CD8-positive, alpha-beta memory T cell (primary cell): Measurements from ENCODE around the gene SDF4. TPM values are rescaled to one million over a fixed set of nuclear protein-coding genes. Genes with fewer than 3 reads are reported as not detected.
A peak's percentile ranks its signal among the peaks of the same experiment; 100 is the strongest.

ENCODE experiments used
- CTCF ChIA-PET: fragments of 350-600 bp; sonication (Branson Sonifier 250); formaldehyde crosslinking; loops from one replicate; lab custom pipeline; 2021; ENCODE audit warnings: antibody characterized with exemption; lab: Charles Lee
- POLR2A ChIA-PET: fragments of 350-600 bp; sonication (Branson Sonifier 250); formaldehyde crosslinking; loops from one replicate; lab custom pipeline; 2021; ENCODE audit warnings: antibody characterized with exemption; lab: Charles Lee
- DNase-seq, 5 donors: peaks; one replicate each; pipeline versions ENCODE4 v3.0.0 to v3.0.0-alpha.2; 2020 to 2022; ENCODE audit warnings: mixed read lengths in 1 of 5
- H3K27ac ChIP-seq: one replicate; pipeline ENCODE4 v1.7.0; 2013; ENCODE audit warnings: low read depth, mild to moderate bottlenecking, low read length, moderate library complexity
- H3K27me3 ChIP-seq: 2 replicates; pipeline ENCODE4 v1.7.0; 2013; ENCODE audit warnings: low read length, mild to moderate bottlenecking; ENCODE audit not compliant: insufficient read depth, poor library complexity, severe bottlenecking
- H3K36me3 ChIP-seq: 2 replicates; pipeline ENCODE4 v1.7.0; 2013; ENCODE audit warnings: mild to moderate bottlenecking, low read length, moderate library complexity; ENCODE audit not compliant: insufficient read depth
- H3K4me1 ChIP-seq: 2 replicates; pipeline ENCODE4 v1.7.0; 2013; ENCODE audit warnings: mild to moderate bottlenecking, low read length, moderate library complexity; ENCODE audit not compliant: insufficient read depth
- H3K4me3 ChIP-seq: 2 replicates; pipeline ENCODE4 v1.7.0; 2013; ENCODE audit warnings: mild to moderate bottlenecking, low read length
- H3K9me3 ChIP-seq: 2 replicates; pipeline ENCODE4 v1.7.0; 2013; ENCODE audit warnings: mild to moderate bottlenecking, low read length
- H3K27ac Mint-ChIP-seq, 8 donors: one replicate each; pipeline ENCODE4 v1.8.0; 2020 to 2021; ENCODE audit warnings: mixed read lengths in 8 of 8, mild to moderate bottlenecking in 6 of 8, inconsistent platforms in 3 of 8, moderate library complexity in 3 of 8
- H3K27me3 Mint-ChIP-seq, 2 donors: one replicate each; pipeline ENCODE4 v1.8.0; 2020 to 2021; ENCODE audit warnings: mixed read lengths in 2 of 2, mild to moderate bottlenecking in 1 of 2, moderate library complexity in 1 of 2
- H3K36me3 Mint-ChIP-seq, 3 donors: one replicate each; pipeline ENCODE4 v1.8.0; 2020 to 2021; ENCODE audit warnings: mixed read lengths in 3 of 3, inconsistent platforms in 1 of 3, mild to moderate bottlenecking in 1 of 3
- H3K4me1 Mint-ChIP-seq, 3 donors: one replicate each; pipeline ENCODE4 v1.8.0; 2020 to 2021; ENCODE audit warnings: mixed read lengths in 3 of 3, inconsistent platforms in 1 of 3, mild to moderate bottlenecking in 1 of 3
- H3K4me3 Mint-ChIP-seq, 7 donors: one replicate each; pipeline ENCODE4 v1.8.0; 2020 to 2021; ENCODE audit warnings: mixed read lengths in 7 of 7, mild to moderate bottlenecking in 6 of 7, moderate library complexity in 4 of 7, inconsistent platforms in 2 of 7
- H3K9me3 Mint-ChIP-seq, 5 donors: one replicate each; pipeline ENCODE4 v1.8.0; 2020 to 2022; ENCODE audit warnings: mixed read lengths in 5 of 5, mild to moderate bottlenecking in 3 of 5, moderate library complexity in 2 of 5, inconsistent platforms in 1 of 5
- polyA plus RNA-seq: library from polyadenylated mRNA; unstranded; fragments of 300-500 nt; fragmentation: Illumina TruSeq; gene quantifications from one replicate; pipeline ENCODE4 v1.2.3, GENCODE V29; 2021
- total RNA-seq, 2 experiments: library from RNA; stranded (reverse); gene quantifications; one replicate each; pipeline ENCODE4 v1.2.3, GENCODE V29; 2021

The SDF4 gene
- total and polyA plus RNA-seq, 3 experiments from 2014 or later: 108 to 169 (median 158) TPM

DNA sequence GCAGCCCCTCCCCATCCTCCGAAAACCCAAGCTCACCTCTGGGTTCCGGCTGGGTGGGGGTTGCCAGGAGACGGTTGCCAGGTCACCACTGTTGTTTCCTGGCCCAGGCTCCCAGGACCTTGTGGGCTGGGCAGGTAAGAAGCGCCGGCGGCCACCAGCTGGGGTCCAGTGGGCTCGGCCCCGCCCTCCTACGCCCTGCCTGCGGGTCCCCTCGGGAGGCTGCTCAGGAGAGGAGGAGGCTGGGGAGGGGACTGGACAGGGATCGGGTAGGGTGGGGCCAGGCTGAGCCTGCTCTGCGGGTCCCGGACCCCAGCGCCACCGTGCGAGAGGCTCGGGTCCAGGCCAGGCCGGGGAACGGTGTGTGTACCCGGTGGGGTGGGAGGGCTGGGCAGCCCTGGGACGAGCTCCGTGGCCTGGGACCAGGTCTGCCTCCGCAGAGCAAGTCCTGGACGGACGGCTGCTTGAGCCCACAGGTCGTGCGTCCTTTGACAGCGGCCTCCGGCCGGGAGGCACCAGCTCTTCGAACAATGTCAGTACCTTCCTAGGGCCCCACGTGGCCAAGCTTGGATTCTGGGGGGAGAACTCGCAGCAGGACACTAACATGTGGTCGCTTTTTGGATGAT is 57.9 kb downstream of the SDF4 start, which contains the start of gene TTLL10:
TSS of gene TTLL10 (plus strand) at position 88 of the 623 bp plus-strand sequence. CDS start 5,336 bp downstream, outside the sequence.
- Histone ChIP-seq H3K27ac (no peak within 1 kb of the TSS), H3K4me1 (peaks cover 15% of the 10 kb centered on the region), H3K4me3 (no peak within 1 kb of the TSS), H3K9me3 (no peaks in the 10 kb centered on the region), H3K27me3 (no peaks in the 10 kb centered on the region), H3K36me3 (no peaks in the 10 kb centered on the region)
- Mint-ChIP-seq H3K27me3 (peaks cover 11 to 14% of the 10 kb centered on the region in 2 donors), H3K36me3 (no peaks in the 10 kb centered on the region), H3K27ac (peak within 1 kb of the TSS in 1 of 8 donors; percentile 77), H3K4me1 (peaks cover 4 to 24% (median 9%) of the 10 kb centered on the region in 3 donors), H3K4me3 (peak within 1 kb of the TSS in 5 of 7 donors; percentile 8 to 54 (median 41)), H3K9me3 (no peaks in the 10 kb centered on the region)
- POLR2A ChIA-PET: interaction anchor here (0.5 to 0.9 kb wide), 2 partner anchors 16 to 383 kb away, joined by 3 to 4 read pairs; no protein-coding TSS in a partner anchor
- peak in 3 of 5 donors; percentile 46 to 85 (median 59) for DNase-seq
- CTCF ChIA-PET: no interaction called here

DNA sequence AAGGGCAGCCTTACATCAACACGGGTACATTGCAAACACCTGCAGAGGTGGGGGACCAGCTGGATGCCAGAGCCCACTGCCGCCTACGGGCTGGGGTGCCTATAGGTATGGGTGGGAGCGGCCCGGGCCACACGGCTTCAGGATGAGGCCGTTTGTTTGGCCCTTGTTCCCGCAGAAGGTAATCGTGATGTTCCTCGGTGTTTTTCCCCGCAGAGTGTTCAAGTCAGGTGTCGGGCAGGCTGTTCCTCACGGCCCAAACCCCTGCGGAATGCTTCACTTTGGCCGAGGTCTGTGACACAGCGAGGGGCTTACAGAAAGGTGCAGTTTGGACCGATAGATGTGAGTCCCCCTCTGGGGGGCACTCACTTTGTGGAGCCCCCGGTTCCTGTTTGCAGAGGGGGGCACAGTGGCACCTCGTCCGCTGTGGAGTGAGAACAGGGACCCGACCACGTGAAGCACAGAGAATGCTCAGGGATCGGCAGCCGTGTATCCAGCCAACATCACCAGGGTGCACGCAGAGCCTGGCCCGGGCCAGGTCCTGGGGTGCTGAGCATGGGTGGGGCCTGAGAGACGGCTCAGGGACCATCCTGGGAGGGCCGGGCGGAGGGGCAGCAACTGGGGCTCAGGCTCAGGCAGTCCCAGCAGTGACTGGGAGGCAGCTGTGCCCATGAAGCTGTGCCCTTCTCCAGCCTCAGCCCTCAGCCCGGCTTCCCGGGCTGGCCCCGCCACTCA is 58.6 kb downstream of the SDF4 start:
- Histone ChIP-seq H3K36me3 (no peaks in the 10 kb centered on the region), H3K9me3 (no peaks in the 10 kb centered on the region), H3K27me3 (no peaks in the 10 kb centered on the region), H3K27ac (no peak overlapping the region), H3K4me1 (peaks cover 15% of the 10 kb centered on the region), H3K4me3 (no peak overlapping the region)
- Mint-ChIP-seq H3K4me3 (peak overlapping the region in 3 of 7 donors; percentile 27 to 54 (median 41)), H3K27ac (peak overlapping the region in 1 of 8 donors; percentile 19), H3K9me3 (no peaks in the 10 kb centered on the region), H3K27me3 (peaks cover 11 to 14% of the 10 kb centered on the region in 2 donors), H3K36me3 (no peaks in the 10 kb centered on the region), H3K4me1 (peaks cover 4 to 24% (median 9%) of the 10 kb centered on the region in 3 donors)
- no peak for DNase-seq
- CTCF ChIA-PET: no interaction called here
- POLR2A ChIA-PET: interaction anchor here (0.5 to 0.9 kb wide), 2 partner anchors 16 to 384 kb away, joined by 3 to 4 read pairs; no protein-coding TSS in a partner anchor

DNA sequence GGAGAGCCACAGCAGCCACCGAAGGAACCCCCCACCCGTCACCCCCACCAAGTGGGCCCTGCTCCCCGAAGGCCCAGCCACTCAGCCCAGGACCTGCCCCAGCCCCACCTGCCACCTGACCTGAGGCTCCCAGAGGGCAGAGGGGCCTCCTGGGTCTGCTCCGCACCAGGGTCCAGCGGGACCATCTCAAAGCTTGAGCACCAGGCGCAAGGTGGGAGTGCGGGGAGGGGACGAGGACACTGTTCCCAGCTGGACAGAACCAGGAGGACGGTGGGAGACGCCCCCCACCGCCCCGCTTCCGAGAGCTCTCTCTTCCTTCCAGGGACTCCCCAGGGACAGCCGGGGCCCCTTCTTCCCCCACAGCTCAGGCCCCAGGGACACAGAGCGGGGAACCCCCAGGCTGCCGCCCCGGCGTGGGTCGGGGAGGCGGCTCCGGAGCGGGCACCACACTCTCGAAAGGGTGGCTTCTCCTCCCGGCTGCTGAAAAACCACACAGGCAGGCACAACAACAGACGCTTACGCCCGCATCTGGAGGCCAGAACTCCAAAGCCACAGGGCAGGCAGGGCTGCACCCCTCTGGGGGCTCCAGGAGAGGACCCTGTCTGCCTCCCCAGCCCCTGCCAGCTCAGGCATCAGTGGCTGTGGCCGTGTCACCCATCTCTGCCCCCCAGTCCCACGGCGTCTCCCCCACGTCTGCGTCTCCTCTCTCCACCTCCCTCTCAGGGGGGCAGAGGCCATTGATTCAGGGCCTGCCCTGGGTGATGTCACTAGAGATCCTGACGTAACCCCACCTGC is 60.1 kb downstream of the SDF4 start:
- no peaks in the 10 kb centered on the region for H3K36me3 ChIP-seq
- POLR2A ChIA-PET: no interaction called here
- Mint-ChIP-seq H3K27me3 (peaks cover 8 to 11% of the 10 kb centered on the region in 2 donors), H3K36me3 (no peaks in the 10 kb centered on the region), H3K4me1 (peaks cover 4 to 24% (median 6%) of the 10 kb centered on the region in 3 donors), H3K9me3 (no peaks in the 10 kb centered on the region), H3K27ac (peak overlapping the region in 7 of 8 donors; percentile 14 to 72 (median 39)), H3K4me3 (peak overlapping the region in 1 of 7 donors; percentile 32)
- H3K4me3 ChIP-seq: no peak overlapping the region
- no peaks in the 10 kb centered on the region for H3K27me3 ChIP-seq
- no peak overlapping the region for H3K27ac ChIP-seq
- CTCF ChIA-PET: no interaction called here
- DNase-seq: peak in 3 of 5 donors; percentile 17 to 53 (median 48)
- no peaks in the 10 kb centered on the region for H3K9me3 ChIP-seq
- H3K4me1 ChIP-seq: peaks cover 15% of the 10 kb centered on the region

DNA sequence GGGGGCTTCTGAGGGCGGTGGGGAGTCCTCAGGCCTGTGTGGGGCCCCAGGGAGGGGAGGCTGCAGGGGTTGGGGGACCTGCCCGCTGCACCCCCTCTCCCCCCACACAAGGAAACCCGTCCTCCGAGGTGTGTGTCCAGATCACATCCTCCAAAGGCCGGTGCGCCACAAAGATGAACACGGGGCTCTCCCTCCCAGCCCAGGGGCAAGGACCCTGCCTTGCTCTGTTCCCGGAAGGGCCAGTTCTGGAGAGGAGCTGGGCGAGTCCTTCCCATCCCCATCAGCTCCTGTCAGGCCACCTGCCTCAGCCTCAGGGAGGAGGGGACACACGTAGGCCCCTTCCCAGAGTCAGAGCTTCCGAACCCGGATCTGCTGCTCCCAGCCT is 60.6 kb downstream of the SDF4 start:
- POLR2A ChIA-PET: no interaction called here

DNA sequence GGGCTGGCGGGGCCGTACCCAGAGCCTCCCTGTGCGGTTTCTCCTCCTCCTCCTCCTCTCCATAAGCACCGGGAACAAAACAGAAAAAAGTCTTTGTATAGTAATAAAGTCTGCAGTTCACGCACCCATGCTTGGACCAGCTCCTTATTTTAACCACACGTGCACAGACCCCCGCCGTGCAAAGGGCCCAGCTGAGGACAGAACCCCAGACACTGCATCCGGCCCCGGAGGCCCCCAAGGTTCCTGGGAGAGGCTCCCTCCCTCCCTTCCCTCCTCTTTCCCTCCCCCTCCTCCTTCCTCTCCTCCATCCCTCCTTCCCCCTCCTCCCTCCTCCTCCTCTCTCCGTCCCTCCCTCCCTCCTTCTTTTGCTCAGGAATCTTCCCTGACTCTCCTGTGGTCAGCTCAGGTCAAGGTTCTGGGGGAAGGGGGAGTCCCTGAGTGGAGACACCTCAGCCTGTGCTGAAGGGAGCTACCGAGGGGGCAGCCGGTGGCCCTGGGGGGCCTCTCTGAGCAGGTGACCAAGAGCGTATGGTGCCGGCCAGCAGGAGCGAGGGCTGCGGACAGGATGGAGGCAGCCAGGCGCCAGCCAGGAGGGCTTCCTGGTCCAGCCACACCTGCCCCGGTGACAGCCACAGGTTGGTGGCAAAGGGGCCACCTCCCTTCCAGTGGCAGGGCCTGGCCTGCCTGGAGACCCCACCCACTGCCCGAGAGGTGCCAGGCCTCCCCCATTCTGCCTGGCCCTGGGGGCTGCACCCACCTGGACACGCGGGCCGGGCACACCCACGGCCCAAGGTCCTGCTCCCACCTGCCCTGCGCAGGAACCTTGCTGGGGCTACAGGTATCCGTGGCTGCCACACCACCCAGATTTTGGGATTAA is 61.3 kb downstream of the SDF4 start:
- Mint-ChIP-seq H3K9me3 (no peaks in the 10 kb centered on the region), H3K4me3 (no peak overlapping the region), H3K36me3 (no peaks in the 10 kb centered on the region), H3K4me1 (peaks cover 4 to 24% (median 8%) of the 10 kb centered on the region in 3 donors), H3K27ac (no peak overlapping the region), H3K27me3 (peaks cover 4 to 14% of the 10 kb centered on the region in 2 donors)
- Histone ChIP-seq H3K27ac (no peak overlapping the region), H3K4me3 (no peak overlapping the region), H3K4me1 (peaks cover 15% of the 10 kb centered on the region), H3K27me3 (no peaks in the 10 kb centered on the region), H3K9me3 (no peaks in the 10 kb centered on the region), H3K36me3 (no peaks in the 10 kb centered on the region)
- peak in 1 of 5 donors; percentile 41 for DNase-seq
- ChIA-PET POLR2A (interaction anchor here (0.6 kb wide), 1 partner anchor 37 kb away, joined by 3 read pairs; no protein-coding TSS in a partner anchor), CTCF (no interaction called here)

More for the DNA sequence above, 60.6 kb downstream of the SDF4 start:
- Histone ChIP-seq H3K9me3 (no peaks in the 10 kb centered on the region), H3K27ac (no peak overlapping the region), H3K27me3 (no peaks in the 10 kb centered on the region), H3K4me3 (no peak overlapping the region), H3K4me1 (peaks cover 15% of the 10 kb centered on the region), H3K36me3 (no peaks in the 10 kb centered on the region)
- Mint-ChIP-seq H3K27me3 (peaks cover 4 to 11% of the 10 kb centered on the region in 2 donors), H3K27ac (no peak overlapping the region), H3K36me3 (no peaks in the 10 kb centered on the region), H3K4me1 (peaks cover 4 to 24% (median 5%) of the 10 kb centered on the region in 3 donors), H3K4me3 (no peak overlapping the region), H3K9me3 (no peaks in the 10 kb centered on the region)
- CTCF ChIA-PET: no interaction called here
- no peak for DNase-seq

DNA sequence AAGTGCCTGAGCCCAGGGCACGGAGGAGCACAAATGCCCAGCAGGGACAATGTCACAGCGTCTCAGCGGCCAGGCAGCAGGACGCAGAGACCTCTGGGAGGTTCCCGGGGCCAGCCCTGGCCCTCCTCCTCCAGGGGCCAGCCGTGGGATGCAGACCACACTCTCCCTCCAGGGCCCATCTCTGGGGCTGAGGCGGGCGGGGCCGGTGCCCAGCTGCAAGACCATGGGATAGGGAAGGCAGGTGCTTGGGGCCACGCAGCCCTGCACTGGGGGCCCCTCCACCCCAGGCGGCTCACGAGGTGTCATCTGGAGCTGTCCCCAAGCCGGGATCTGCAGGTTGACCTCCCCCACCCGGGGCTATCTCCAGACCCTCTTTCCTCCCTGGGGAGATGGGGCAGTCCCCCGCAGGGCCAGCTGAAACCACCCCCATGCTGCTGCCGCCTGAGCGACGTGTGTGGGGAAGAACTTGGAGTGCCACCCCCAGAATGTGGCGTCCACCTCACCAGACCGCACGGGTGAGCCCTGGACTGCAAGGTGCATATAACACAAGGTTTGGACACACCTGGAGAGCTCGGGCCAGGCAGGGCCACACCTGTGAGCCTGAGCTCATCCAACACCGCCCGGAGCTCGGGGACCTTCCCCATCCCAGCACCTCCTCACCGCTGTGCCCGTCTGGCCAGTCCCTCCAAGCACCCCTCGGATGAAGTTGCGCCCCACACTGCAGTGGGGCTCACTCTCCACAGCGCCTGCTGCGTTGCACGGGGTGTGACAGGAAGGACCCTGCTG is 62.2 kb downstream of the SDF4 start:
- Histone ChIP-seq H3K27me3 (no peaks in the 10 kb centered on the region), H3K9me3 (no peaks in the 10 kb centered on the region), H3K36me3 (no peaks in the 10 kb centered on the region), H3K4me1 (peaks cover 15% of the 10 kb centered on the region), H3K4me3 (no peak overlapping the region), H3K27ac (no peak overlapping the region)
- CTCF ChIA-PET: no interaction called here
- Mint-ChIP-seq H3K9me3 (no peaks in the 10 kb centered on the region), H3K27ac (peak overlapping the region in 1 of 8 donors; percentile 47), H3K27me3 (peaks cover 4 to 15% of the 10 kb centered on the region in 2 donors), H3K4me3 (no peak overlapping the region), H3K36me3 (no peaks in the 10 kb centered on the region), H3K4me1 (peaks cover 4 to 24% (median 9%) of the 10 kb centered on the region in 3 donors)
- DNase-seq: peak in 1 of 5 donors; percentile 38
- POLR2A ChIA-PET: no interaction called here
